Prostate gland (tissue), 2 donors: ENCODE results near the gene MRPS25.

Source experiments
- CTCF ChIP-seq, 4 experiments: fragments of 200-600 bp in 2 of 4; fragments of 450-650 bp in 2 of 4; sonication (generic) in 2 of 4; IDR thresholded peaks; 1 replicate in 3 of 4; 2 replicates in 1 of 4; pipeline ENCODE4 v1.5.1; 2016 to 2019; ENCODE audit warnings: antibody characterized with exemption in 4 of 4, mild to moderate bottlenecking in 2 of 4, moderate library complexity in 2 of 4
- POLR2A ChIP-seq: fragments of 450-650 bp; IDR thresholded peaks from one replicate; pipeline ENCODE4 v1.6.1; 2016; ENCODE audit warnings: antibody characterized with exemption, mild to moderate bottlenecking

- peak; percentile 70 to 80 (median 78) for TF ChIP-seq CTCF (IDR thresholded peaks at IDR 0.05)
- no peak for TF ChIP-seq POLR2A
Measured at GRCh38 chr3:15108082-15108545, 43.0 kb upstream of the MRPS25 start.
